DND-41 (cell line): Measurements from ENCODE around the gene B3GALNT1.

Experiments used
- CTCF ChIP-seq: IDR thresholded peaks from 2 replicates; pipeline ENCODE4 v1.5.1; 2012; ENCODE audit warnings: borderline replicate concordance, low read length, moderate library complexity, mild to moderate bottlenecking; ENCODE audit not compliant: poor library complexity, severe bottlenecking; ENCODE audit errors: extremely low read depth
- EZH2 ChIP-seq: IDR thresholded peaks from 3 replicates; pipeline ENCODE4 v1.6.1; 2012; ENCODE audit warnings: borderline replicate concordance, low read depth, mild to moderate bottlenecking, moderate library complexity, low read length, inconsistent platforms; ENCODE audit not compliant: severe bottlenecking

GRCh38 chr3:161054860-161055604, 50.1 kb downstream of the B3GALNT1 start:
- TF ChIP-seq CTCF, result no peak
- TF ChIP-seq EZH2, result no peak
